ENCODE data around the gene ATXN3L.

GRCh38 chrX:13279279-13280018, 40.4 kb downstream of the ATXN3L start:
- TF ChIP-seq CTCF (IDR thresholded peaks at IDR 0.05; ENCODE audit: poor library complexity, severe bottlenecking) = no peak
- TF ChIP-seq TAF1 (IDR thresholded peaks at IDR 0.05; ENCODE audit: low read depth) = no peak
- TF ChIP-seq POLR2AphosphoS5 (IDR thresholded peaks at IDR 0.05) = no peak
- no peak for TF ChIP-seq SMC3 (conservative IDR thresholded peaks at IDR 0.05; ENCODE audit: poor library complexity)
- TF ChIP-seq EZH2 (IDR thresholded peaks at IDR 0.05; ENCODE audit: borderline replicate concordance, insufficient read depth, low read length, poor library complexity, severe bottlenecking) = no peak
- no peak for TF ChIP-seq RAD21 (conservative IDR thresholded peaks at IDR 0.05)

All from neural cell (in vitro differentiated cells).